Stimulated activated CD4-positive, alpha-beta T cell treated with anti-CD3 and anti-CD28 coated beads, Interleukin-2, amount 100 ng/mL, for 48 hours (primary cell): ENCODE measurements around the gene TLX1.

ENCODE experiments used
- DNase-seq, 2 donors: peaks; one replicate each; pipeline ENCODE4 v3.0.0-alpha.2; 2020

The TLX1 gene

GRCh38 chr10:101112799-101113594 is 18.1 kb upstream of the TLX1 start:
- no peak for DNase-seq

GRCh38 chr10:101113890-101114403 is 17.2 kb upstream of the TLX1 start:
- no peak for DNase-seq

DNA sequence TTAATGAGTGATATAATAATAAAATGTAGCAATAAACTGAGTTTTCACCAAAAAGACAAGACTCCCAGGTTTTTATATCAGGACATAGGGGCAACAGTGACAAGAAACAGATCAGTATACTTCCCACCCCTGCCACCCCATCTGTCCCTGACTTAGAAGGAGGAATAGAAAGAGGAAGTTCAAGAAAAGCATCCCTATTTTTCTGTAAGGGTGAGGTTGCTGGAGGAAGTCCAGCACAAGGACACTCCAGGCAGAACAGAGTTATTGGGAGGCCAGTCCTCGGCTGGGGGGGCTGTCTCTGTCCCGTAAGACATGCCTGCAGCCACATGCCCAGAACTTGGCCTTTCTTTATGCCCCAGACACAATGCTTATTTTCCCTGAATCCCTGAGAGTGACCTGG is 16.5 kb upstream of the TLX1 start:
- no peak for DNase-seq

GRCh38 chr10:101116754-101117153 is 14.3 kb upstream of the TLX1 start:
- no peak for DNase-seq

DNA sequence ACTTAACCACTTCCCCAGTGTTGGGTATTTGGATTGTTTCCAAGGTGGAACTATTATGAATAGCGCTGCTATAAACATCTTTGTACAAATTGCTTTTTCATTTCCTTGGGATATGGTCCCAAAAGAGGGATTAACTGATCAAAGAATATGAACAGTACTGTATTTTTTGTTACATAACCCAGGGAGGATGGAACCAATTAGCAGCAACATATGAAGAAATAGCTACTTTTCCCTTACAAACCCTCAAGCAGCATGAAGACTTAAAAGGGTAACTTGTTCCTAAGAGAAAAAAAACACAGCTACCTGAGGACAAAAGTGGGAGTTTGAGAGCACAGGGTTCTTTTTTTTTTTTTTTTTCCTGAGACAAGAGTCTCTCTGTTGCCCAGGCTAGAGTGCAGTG is 13.1 kb upstream of the TLX1 start:
- no peak for DNase-seq

DNA sequence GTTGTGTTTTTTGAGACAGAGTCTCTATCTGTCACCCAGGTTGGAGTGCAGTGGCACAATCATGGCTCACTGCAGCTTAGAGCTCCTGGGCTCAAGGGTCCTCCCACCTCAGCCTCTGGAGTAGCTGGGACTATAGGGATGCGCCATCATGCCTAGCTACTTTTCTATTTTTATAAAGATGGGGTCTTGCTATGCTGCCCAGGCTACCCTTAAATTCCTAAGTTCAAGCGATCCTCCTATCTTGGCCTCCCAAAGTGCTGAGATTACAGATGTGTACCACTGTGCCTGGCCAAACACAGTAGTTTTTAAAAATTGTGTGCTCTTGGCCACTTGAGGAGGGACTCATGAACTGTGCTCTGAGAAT is 10.6 kb upstream of the TLX1 start:
- no peak for DNase-seq

- no peak for DNase-seq
Observed at GRCh38 chr10:101120884-101121653, 10.0 kb upstream of the TLX1 start.

DNA sequence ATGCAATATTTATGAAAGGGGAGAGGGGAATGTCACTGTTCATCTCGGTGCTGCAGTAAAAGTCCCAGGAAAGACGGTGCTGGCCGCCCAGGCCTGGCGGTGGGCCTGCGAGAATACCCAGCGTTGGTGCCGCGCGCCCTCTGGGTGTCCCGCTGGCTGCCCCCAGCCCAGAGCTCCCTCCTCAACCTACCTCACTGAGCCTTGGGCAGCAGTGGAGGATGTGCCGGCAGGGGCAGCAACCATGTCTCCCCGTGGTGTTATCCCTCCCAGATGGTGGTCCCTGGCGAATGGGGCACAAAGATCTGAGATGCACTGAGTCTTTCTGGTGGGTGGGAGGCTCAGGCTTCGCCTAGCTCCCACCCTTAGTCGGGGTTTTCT is 9.5 kb upstream of the TLX1 start:
- no peak for DNase-seq

- DNase-seq: no peak
Observed at GRCh38 chr10:101122270-101123084, 8.6 kb upstream of the TLX1 start.

- no peak for DNase-seq
Observed at GRCh38 chr10:101123085-101123814, 7.8 kb upstream of the TLX1 start.

- no peak for DNase-seq
Observed at GRCh38 chr10:101123815-101124617, 7.1 kb upstream of the TLX1 start.

GRCh38 chr10:101124933-101125332 is 6.2 kb upstream of the TLX1 start:
- no peak for DNase-seq

DNA sequence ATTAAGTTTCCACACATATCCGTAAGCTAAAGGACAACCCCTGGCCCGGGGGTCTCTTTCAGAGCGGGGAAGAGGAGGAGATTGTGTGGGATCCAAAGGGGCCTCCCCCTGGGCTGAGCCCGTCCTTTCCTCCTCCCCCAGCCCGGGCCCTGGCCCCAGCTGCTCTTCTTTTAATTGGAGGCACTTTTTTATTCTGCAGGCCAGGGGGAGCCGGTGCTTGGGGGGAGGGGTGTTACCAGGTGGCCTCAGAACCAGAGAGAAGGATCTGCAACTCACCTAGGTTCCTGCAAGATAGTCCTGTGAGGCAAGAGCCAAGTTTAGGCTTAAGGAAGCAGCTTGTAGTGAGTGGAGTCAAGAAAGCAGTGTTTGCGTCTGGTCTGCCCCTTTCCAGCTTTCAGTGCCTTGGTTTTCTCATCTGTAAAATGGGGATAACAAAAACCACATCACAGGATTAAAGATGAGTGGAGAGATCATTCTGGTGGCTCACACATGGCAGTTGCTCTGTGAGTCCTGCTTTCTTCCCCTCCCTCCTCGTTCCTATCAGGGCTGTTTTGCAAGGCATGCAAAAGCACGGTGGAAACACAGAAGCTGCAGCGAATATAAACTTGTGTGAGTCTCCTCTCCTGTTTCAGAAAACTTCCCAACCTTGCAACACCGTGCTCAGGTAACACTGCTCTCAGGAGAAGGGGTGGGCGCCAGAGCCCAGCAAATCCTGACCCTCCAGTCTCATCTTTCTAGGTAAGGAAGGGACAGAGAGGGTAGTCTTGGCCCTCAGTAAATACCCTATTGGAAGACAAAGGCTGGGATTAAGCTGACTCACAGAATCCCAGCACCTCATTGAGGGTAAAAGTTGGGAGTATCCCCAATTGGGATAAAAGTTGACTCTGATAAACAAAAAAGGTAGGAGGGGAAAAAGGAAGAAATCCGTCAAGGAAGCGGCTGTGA is 4.1 kb upstream of the TLX1 start:
- DNase-seq: no peak

DNA sequence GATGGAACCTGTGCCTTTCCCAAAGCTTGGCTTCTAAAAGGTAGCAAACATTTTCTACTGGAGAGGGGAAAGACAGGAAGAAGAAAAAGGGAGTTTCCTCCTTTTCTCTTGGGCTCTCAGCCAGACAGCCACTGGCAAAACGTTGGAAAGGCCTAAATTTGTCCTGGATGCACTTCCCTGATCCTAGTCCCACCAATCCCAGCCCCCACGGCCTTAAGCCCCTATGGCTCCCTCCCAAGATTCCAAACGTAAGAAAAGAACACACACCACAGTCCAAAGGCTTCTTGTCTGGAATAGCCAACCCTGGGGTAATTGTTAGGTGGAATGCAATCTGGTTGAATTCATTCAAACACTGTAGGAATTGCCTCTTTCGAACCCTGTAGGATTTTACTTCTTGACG is 959 bp upstream of the TLX1 start:
- DNase-seq: no peak

DNA sequence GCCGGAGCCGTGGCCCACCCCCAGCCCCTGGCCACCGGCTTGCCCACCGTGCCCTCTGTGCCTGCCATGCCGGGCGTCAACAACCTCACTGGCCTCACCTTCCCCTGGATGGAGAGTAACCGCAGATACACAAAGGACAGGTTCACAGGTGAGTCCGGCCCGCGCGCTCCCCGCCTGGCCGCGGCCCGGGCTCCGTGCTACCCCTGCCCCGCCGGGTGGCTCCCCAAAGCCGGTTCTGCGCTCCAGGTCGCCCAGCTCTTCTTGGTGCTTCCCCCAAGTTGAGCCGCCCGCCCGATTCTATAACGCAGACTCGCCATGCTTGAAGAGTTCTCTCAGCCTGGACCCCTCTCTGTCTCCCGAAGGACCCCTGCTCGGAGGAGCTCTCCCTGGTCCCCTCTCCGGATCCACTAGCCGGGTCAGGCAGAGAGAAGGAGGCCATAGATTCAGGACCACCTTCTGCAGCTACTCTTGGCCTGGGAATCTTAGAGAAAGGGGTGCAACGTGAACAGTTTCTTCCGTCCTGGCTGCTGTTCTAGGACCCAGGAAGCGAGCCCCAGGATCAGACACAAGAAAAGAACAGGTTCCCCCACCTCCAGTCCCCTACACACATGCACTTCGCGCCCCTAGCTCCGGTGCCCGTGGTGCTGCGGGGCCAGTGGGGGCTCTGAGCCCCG is 999 bp downstream of the TLX1 start:
- no peak for DNase-seq

DNA sequence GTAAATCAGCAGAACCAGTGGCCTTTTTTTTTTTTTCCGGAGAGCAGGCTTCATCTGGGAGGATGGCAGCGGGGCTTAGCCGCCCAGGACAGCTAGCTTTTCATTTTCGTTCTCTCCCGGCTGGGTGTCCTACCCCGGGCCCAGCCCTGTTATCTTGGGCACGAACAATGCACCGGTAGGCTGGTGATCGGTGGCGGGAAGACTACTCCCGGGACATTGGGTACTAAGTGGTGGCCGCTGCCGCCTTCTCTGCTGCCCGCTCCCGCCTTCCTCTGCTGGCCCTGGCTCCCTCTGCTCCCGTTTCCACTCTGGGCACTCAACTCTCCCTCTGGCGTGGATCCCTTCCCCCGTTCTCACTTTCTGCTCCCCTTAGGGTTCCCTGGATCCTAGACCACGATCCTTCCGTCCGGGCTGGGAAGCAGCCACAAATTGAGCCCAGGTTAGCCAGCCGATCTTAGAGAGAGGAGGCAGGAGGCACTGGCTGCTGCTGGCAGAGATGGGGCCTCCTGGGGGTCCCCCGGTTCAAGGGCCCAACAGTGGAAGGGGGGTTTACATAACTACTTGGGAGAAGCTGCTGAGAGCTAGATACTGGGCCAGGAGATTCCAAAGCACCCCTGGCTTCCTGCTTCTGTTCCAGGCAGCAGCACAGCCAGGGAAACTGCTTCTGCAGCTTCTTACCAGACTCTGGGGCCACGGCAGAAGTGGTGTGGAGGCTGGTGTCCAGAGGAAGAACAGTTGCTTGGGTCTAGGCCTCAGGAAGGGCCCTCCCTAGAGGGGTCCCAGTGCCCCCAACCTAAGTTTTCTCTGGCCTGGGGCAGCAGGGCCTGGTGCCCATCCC is 1.8 kb downstream of the TLX1 start:
- no peak for DNase-seq

GRCh38 chr10:101133489-101134298 is 2.6 kb downstream of the TLX1 start:
- no peak for DNase-seq
